Epidermal melanocyte (primary cell): ENCODE measurements around the gene ATP2C2.
"Not testable (repeated sequence)": the region's sequence is repeated elsewhere in the genome, so short reads cannot be mapped to it uniquely, and the experiment has no call there.

ENCODE experiments used
- DNase-seq: peaks from one replicate; pipeline ENCODE4 v3.0.0; 2011; ENCODE audit warnings: low spot score; ENCODE audit not compliant: insufficient read length

Gene ATP2C2, protein sequence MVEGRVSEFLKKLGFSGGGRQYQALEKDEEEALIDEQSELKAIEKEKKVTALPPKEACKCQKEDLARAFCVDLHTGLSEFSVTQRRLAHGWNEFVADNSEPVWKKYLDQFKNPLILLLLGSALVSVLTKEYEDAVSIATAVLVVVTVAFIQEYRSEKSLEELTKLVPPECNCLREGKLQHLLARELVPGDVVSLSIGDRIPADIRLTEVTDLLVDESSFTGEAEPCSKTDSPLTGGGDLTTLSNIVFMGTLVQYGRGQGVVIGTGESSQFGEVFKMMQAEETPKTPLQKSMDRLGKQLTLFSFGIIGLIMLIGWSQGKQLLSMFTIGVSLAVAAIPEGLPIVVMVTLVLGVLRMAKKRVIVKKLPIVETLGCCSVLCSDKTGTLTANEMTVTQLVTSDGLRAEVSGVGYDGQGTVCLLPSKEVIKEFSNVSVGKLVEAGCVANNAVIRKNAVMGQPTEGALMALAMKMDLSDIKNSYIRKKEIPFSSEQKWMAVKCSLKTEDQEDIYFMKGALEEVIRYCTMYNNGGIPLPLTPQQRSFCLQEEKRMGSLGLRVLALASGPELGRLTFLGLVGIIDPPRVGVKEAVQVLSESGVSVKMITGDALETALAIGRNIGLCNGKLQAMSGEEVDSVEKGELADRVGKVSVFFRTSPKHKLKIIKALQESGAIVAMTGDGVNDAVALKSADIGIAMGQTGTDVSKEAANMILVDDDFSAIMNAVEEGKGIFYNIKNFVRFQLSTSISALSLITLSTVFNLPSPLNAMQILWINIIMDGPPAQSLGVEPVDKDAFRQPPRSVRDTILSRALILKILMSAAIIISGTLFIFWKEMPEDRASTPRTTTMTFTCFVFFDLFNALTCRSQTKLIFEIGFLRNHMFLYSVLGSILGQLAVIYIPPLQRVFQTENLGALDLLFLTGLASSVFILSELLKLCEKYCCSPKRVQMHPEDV

DNA sequence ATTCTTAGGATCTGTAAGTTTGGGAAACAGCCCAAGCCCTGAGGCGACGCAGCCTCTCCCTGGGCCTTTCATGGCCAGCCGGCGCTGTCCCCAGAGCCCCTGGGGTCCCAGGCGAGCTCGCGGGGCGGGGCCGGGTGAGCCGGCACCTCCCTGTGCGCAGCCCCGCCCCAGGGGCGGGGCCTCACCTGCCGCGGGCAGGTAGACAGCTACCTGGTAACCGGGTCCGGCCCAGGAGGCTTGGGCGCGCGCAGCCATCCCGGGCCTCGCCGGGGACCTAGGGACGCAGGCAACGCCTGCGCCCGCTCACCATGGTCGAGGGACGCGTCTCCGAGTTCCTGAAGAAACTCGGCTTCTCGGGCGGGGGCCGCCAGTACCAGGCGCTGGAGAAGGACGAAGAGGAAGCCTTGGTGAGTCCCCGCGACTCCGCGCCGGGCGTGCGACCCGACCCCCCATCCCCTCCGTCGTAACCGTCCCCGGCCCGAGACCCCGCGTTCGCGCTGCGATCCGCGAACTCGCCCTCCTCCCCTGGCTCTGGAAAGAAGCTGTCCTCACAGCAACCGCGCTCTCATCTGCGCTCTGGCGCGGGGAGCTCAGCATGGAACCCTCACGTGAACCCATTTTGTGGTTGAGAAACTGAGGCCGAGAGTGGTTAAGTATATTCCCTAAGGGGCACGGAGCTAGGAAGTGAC is at the start of gene ATP2C2:
Gene ATP2C2 (plus strand): TSS at position 231 of the 689 bp plus-strand sequence. CDS start 78 bp downstream, at position 309.
- no peak for DNase-seq

DNA sequence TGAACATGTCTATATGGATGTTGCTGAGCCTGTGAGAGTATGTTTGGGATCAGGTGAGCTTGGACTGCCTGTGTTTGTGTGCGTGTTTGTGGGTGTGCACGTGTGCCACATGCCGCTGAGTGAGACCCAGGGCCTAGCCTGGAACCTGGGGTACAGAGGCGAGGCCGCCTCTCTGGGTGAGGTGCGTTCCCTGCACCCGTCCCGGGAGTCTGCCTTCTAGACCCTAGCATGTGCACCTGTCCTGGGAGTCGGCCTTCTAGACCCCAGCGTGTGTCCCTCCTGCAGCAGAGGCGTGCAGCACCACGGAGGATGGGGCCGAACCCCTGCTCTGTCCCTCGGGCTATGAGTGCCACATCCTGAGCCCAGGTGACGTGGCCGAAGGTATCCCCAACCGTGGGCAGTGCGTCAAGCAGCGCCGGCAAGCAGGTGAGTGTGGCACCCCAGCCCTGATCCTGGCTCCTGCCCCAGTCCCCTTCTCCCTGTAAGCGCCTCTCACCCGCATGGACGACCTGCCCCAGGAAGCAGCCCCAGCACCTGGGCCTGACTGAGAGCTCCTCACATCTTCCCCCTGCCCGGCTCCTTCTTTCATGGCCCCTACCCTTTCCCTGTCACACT is 49.1 kb upstream of the ATP2C2 start:
- DNase-seq = no peak

DNA sequence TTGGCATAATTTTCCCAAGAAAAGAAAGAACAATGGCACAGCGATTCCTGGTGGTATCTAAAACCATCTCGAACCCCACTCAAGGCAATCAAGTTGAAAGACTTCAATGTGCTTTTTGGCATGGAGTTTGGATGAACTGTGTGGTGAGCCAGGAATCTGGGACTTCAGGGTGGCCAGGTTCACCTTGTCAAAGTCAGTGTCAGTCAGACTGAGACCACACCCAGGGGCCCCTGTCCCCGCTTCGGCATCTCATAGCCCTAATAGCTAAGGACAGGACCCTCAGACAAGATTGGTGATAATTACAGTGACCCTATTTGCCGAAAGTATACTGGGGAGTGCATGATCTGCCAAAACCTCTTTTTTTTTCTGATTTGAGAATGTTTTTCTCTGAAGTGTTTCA is 47.8 kb upstream of the ATP2C2 start:
- no peak for DNase-seq

DNA sequence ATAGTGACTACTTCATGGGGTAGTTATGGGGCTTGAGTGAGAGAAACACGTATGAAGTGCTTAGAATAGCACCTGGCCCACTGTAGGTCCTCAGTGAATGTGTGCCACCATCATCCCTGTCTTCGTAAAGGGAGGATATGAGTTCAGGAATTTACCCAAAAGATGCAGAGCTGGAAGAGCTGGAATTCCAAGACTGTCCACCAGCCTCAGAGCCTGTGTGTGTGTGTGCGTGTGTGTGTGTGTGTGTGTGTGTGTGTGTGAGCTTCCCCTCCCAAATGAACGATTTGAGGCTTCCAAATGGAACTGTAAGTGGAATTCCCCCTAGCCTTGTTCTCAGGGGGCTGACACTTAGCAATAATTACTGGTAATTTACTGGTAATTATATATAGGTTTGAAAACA is 46.4 kb upstream of the ATP2C2 start:
- no peak for DNase-seq

DNA sequence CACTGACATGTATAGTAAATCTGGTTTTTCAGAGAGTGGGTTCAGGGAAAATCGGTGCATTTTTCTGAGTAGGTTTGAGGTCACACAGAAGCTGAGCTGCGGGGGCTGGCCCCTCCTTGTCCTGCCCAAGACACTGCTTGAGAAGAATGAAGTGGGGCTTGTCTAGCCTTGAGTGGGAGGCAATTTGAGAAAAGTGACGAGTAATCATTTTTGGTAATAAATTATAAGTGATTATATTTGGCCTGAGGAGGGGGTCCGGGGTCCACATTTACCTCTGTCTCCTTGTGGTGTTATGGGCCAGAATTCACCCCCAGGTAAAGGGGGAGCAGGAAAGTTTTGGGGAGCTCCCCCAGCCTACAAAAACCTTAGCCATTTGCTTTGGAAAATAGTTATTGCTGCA is 45.6 kb upstream of the ATP2C2 start:
- no peak for DNase-seq

DNA sequence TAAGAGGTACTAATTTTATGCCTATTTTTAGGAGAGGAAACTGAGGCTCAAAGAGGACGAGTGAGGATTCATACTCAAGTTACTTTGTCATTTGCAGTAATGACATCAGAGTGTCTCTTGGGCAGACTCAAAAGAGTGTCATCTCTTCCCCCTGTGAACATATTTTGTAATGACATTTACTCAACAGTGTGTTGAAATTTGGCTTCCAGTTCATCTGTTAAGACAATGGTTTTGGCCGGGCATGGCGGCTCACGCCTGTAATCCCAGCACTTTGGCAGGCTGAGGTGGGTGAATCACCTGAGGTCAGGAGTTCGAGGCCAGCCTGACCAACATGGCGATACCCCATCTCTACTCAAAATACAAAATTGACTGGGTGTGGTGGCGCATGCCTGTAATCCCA is 44.7 kb upstream of the ATP2C2 start:
- DNase-seq = no peak

DNA sequence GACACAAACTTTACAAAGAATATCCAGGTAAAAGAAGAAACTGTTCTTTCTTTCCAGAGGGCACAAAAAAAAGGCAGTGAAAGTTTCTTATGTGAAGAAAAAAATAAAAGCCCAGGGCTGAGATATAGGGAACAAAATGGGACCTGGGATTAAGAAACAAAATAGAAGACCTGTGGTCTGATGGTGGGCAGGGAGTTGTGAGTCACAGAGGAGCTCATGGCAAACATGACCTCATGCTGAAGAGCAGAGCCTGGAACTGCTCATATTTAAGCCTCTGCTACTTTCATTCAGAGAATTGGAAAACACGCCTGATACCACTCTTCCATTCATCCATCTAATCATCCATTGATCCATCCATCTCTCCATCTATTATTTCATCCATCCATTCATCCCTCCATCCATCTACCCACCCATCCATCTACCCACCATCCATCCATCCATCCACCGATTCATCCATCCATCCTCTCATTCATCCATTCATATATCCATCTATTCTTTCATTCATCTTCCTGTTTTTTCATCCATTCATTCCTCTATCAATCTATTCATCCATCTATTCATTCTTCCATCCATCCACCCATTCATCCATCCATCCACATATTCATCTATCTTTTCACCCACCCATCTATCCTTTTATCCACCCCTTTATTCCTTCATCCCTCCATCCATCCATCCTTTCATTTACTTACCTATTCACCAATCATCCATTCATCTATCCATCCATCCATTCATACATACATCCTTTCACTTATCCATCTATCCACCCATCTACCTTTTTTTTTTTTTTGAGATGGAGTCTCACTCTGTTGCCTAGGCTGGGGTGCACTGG is 43.7 kb upstream of the ATP2C2 start:
- DNase-seq = no peak

DNA sequence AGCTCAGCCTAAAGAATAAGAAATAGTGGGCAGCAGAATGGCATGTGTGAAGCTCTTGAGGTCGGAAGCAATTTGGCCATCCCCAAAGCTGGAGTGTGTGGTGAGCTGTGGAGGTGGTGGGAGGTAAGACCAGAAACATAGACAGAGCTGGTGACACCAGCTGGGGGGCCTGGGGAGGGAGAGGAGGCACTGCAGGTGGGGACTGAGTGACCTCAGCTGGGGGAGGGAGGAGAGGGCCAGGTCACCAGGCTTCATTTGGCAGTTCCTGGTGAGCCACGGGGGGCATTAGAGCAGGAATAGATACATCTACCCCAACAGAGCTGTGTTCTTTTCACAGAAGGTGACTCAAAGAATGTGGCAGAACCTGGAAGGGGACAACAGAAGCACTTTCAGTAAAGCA is 41.8 kb upstream of the ATP2C2 start:
- DNase-seq = no peak

DNA sequence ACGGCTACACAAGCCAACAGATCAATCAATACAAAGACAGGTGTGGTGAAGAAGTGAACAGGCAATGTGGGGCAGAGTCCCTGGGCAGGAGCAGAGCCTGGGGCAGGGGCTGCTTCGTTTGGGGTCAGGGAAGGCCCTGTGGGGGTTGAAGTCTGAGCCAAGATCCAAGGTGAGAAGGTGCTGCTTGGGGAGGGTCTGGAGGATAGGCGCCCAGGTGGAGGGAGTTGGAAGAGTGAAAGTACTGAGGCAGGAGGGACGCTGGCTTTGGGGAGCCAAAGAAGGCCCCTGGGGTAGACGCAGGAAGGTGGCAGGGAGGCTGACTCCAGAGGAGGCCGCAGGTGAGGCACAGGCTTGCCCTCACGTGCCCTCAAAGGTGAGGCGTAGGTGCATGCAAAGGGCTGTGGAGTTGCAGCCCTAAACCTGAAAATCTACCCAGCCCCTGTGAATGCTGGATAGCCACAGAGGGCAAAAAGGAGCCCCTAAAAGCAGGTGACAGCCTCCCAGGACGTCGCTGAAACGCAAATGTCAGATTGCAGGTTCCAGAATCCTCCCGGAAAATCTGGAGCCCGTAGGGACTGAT is 40.3 kb upstream of the ATP2C2 start:
- no peak for DNase-seq

DNA sequence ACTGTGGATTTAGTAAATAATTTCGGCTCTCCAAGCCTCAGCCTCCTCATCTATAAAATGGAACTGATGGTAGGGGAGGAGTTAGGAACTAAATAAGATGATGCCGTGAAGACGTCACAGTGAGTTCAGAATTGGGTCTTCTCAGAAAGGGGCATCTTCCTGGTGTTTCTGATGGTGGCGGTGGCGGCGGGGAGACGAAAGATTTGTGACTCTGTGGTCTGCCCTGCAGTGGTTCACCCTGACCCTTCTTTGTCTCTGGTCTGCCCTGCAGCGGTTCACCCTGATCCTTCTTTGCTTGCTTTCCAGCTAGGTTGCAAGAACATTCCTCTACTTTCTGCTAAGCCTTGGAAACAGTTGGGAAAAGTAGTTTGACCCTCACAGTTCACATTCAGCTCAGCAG is 39.3 kb upstream of the ATP2C2 start:
- no peak for DNase-seq

DNA sequence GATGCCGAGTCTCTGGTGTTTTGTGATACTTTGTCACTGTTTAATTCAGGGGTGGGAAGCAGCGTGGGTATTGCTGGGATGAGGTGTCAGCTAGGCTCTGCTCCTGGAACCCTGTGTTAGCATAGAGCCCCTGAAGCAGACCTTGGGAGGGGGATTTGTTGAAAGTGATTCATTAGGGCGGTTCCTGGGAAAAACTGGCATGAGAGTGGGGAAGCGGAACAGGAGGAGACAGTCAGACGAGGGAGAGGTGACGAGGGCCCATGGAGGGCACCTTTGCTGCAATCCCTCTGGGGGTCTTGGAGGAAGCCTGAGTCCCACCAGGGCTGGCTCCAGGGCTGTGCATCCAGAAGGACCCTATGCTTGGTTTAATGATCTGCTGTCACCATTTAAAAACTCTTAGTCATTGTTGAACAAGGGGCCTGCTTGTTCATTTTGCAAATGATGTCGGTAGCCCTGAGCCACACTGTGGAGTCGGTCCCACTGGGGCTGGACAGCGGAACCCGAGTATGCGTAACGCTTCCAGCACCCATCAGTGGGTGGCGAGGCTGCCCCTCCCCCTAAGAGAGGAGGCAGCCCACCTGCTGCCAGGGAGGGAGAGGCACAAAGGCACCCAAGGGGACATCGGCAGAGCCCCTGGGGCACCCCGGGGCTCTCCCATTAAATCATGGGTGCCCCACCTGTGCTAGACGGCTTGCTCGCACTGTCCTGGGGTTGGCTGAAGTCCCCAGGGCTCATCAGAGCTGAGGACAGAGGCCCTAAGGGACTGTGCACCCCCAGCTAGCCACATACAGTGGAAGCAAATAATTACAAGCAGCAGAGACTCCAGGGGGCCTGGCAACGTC is 38.3 kb upstream of the ATP2C2 start:
- DNase-seq = no peak

DNA sequence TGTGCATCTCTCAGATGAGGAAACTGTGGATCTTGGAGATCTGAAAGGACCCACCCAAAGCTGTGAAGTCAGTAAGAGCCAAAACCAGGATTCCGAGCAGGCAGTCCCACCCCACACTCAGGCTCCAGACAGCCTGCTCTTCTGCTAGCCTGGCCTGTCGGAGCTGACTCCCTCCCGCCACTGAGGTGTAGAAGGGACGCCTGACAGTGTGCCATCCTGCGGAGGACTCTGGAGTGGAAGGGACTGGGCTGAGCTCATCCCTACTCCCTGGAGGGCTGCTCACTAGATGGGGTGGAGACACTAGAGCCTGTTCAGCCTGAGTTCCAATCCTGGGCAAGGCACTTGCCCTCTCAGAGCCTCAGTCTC is 37.7 kb upstream of the ATP2C2 start:
- no peak for DNase-seq

DNA sequence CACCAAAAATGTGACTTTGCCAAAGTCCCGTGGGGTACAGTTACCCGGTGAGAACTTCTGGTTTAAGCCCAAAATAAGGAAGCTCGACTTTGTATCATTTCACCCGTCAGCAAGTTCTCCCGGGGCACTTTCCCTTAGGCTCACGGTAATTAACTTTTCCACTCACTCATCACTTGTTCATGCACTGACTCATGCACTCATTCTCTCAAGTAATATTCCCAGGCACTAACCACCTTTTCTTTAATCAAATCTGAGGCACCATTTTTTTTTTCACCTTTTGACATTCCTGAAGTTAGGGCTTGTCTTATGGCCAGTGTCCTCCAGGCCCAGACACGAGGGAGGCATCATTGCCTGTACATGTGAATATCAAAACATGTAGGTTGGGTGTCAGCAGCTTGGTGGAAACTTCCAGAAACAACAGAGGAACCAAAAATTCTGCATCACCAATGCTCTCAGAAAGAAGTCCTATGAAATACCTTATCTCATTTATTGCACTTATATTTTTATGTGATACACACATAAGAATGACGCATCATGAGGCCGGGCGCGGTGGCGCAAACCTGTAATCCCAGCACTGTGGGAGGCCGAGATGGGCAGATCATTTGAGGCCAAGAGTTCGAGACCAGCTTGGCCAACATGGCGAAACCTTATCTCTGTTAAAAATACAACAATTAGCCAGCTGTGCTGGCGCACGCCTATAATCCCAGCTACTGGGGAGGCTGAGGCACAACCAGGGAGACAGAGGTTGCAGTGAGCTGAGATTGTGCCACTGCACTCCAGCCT is 36.1 kb upstream of the ATP2C2 start:
- no peak for DNase-seq

DNA sequence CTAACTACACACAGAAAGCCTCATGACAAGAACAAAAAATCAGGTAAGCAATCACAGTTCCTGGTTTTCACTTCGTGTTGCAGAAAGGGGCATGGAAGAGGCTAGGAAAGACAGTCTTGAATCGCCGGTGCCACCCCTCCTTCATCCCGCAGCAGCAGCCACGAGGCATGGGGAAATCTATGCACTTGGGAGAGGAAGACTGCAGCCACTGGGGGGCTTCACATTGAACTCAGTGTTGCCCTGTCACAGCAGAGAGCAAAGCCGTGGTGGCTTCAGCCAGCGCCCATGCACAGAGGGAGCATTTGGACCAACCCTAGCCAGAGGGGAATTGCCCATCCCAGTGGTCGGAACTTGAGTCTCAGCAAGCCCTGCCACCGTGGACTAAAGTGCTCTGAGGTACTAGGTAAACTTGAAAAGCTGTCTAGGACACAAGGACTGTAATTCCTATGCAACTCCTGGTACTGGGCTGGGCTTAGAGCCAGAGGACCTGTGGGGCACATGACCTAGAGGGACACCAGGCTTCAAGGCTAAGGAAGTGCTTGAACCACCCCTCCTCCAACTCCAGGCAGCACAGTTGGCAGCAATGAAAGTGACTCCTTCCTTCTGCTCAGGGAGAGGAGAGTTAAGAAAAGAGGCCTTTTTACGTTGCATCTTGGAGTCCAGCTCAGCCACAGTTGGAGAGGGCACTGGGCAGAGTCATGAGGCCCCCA is 35.2 kb upstream of the ATP2C2 start:
- no peak for DNase-seq

DNA sequence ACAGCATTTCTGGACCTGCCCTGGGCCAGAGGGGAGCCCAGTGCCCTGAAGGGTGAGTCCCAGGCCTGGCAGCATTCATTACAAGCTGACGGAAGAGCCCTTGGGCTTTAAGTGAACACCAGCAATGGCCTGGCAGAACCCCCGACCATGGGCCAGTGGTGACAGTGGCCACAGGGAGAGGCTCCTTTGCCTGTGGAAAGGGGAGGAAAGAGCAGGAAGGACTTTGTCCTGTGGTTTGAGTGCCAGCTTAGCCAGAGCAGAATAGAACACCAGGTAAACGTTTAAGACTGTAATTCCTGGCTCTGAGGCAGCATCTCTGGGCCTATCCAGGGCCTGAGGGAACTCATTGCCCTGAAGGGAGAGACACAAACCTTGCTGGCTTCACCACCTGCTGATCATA is 34.3 kb upstream of the ATP2C2 start:
- DNase-seq = no peak

DNA sequence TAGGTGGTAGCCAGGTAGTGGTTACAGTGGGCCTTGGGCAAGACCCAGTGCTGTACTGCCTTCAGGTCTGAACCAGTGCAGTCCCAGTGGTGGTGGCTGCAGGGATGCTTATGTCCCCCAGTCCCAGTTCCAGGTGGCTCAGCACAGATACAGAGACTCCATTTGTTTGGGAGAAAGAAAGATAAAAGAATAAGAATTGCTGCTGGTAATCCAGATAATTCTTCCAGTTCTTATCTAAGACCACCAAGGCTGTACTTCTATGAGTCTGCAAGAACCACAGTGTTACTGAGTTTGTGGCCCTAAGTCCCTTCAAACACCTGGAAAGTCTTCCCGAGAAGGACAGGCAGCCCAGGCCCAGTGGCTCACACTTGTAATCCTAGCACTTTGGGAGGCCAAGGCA is 33.9 kb upstream of the ATP2C2 start:
- no peak for DNase-seq

DNA sequence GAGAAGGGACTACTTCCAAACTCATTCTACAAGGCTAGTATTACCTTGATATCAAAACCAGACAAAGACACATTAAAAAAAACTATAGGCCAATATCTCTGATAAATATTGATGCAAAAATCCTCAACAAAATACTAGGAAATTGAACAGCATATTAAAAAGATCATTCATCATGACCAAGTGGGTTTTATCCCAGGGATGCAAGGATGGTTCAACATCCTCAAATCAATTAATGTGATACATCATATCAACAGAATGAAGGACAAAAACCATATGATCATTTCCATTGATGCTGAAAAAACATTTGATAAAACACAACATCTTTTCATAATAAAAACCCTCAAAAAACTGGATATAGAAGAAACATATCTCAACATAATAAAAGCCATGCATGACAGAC is 31.1 kb upstream of the ATP2C2 start:
- DNase-seq = not testable (repeated sequence)

DNA sequence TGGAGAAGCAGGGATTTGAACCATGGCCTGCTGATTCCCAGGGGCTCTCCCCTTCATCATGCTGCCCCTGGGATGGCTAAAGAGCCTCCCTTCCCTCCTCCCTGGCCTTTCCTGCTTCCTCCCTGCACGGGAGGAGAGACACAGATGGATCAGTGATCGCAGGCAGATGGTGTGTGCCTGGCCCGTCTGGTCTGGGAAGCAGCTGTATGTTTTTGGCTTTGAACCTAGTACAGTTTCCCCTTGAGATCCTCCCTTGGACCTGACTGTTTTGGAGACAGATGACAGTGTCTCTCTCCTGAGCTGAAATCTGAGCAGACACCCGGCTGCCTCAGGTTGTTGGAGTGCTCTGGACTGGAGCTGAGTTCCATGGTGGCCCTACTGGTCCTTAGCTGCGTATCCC is 29.0 kb upstream of the ATP2C2 start:
- DNase-seq = no peak
